Gastroesophageal sphincter (tissue), 4 donors: Measurements from ENCODE around the gene CCRL2. TPM values are rescaled to one million over a fixed set of nuclear protein-coding genes. Genes with fewer than 3 reads are reported as not detected.

Source experiments
- ATAC-seq: fragments of 150-250 bp; one replicate; pipeline ENCODE4 v1.9.1; 2016; ENCODE audit warnings: mild to moderate bottlenecking, moderate library complexity
- H3K27ac ChIP-seq, 4 donors: fragments of 200-600 bp; sonication (generic) in 3 of 4; 1 replicate in 3 of 4; 2 replicates in 1 of 4; pipeline ENCODE4 v1.5.1; 2016 to 2019
- H3K27me3 ChIP-seq: fragments of 200-600 bp; sonication (generic); one replicate; pipeline ENCODE4 v1.5.1; 2019
- H3K36me3 ChIP-seq, 2 donors: fragments of 200-600 bp; sonication (generic); one replicate each; pipeline ENCODE4 v1.5.1; 2019; ENCODE audit warnings: control low read depth in 1 of 2
- H3K4me1 ChIP-seq, 3 donors: fragments of 200-600 bp; sonication (generic); 1 replicate in 2 of 3; 2 replicates in 1 of 3; pipeline ENCODE4 v1.5.1; 2016 to 2019; ENCODE audit warnings: control low read depth in 2 of 3
- H3K4me3 ChIP-seq, 2 donors: fragments of 200-600 bp; sonication (generic); one replicate each; pipeline ENCODE4 v1.5.1; 2019; ENCODE audit warnings: mild to moderate bottlenecking in 1 of 2, moderate library complexity in 1 of 2
- H3K9me3 ChIP-seq, 3 donors: fragments of 200-600 bp; sonication (generic); one replicate each; pipeline ENCODE4 v1.5.1; 2017 to 2019; ENCODE audit warnings: control low read depth in 2 of 3
- EP300 ChIP-seq: sonication (generic); formaldehyde crosslinking; IDR thresholded peaks from one replicate; pipeline ENCODE4 v1.6.1; 2017; ENCODE audit warnings: antibody characterized with exemption, mild to moderate bottlenecking
- POLR2A ChIP-seq, 2 donors: fragments of 450-650 bp; IDR thresholded peaks; one replicate each; pipeline ENCODE4 v1.6.1; 2017; ENCODE audit warnings: antibody characterized with exemption in 2 of 2, mild to moderate bottlenecking in 2 of 2, moderate library complexity in 1 of 2
- POLR2AphosphoS5 ChIP-seq: sonication (generic); formaldehyde crosslinking; IDR thresholded peaks from one replicate; pipeline ENCODE4 v1.6.1; 2017; ENCODE audit warnings: antibody characterized with exemption
- WGBS, 2 donors: methylation state at CpG; one replicate each; pipeline ENCODE4 v1.1.5; 2018; ENCODE audit warnings: low coverage in 1 of 2; 5-methylcytosine and 5-hydroxymethylcytosine counted together
- total RNA-seq, 4 donors: library from RNA; depleted of rRNA; stranded (reverse); fragments of >200 nt; gene quantifications; one replicate each; pipeline ENCODE4 v1.1.0, GENCODE V29; 2016
- TF ChIP-seq, protein P1 (sequence below), 4 experiments: fragments of 200-600 bp in 2 of 4; fragments of 450-650 bp in 2 of 4; sonication (generic) in 1 of 4; IDR thresholded peaks; one replicate each; pipeline ENCODE4 v1.5.1; 2017 to 2019; ENCODE audit warnings: antibody characterized with exemption in 4 of 4, mild to moderate bottlenecking in 2 of 4, moderate library complexity in 2 of 4

Gene CCRL2
- total RNA-seq, 4 donors from 2014 or later, result 0.89 to 15.8 (median 1.9) TPM

DNA sequence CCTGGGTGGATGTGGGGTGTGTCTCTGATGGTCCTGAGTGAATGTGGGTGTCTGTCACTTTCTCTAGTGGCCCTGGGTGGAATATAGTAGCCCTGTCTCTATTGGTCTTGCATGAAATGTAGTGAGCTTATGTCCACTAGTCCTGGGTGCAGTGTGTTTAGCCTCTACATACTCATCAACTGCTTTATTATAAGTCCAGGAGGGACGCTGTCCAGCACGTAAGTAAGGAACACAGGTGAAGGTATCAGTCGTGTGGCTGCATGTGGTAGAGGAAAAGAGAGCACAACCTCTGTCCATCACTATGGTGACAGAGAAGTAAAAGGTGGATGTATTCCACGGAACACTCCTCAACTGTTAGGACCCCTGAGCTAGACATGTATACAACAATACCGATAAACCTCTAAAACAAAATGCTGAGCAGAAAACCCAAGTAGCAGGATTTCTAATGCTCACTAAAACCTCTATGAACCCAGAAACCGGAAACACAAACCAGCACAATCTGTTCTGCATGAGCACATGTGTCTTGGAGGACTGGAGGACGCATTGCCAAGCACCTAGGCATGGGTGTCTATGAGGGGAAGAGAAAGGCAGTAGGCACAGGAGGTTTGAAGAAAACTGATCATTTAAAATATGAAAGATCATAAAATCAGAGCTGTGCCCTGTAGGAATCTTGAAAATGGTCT lies 46.6 kb downstream of the CCRL2 start:
- no peak for ATAC-seq
- TF ChIP-seq, protein P1, sequence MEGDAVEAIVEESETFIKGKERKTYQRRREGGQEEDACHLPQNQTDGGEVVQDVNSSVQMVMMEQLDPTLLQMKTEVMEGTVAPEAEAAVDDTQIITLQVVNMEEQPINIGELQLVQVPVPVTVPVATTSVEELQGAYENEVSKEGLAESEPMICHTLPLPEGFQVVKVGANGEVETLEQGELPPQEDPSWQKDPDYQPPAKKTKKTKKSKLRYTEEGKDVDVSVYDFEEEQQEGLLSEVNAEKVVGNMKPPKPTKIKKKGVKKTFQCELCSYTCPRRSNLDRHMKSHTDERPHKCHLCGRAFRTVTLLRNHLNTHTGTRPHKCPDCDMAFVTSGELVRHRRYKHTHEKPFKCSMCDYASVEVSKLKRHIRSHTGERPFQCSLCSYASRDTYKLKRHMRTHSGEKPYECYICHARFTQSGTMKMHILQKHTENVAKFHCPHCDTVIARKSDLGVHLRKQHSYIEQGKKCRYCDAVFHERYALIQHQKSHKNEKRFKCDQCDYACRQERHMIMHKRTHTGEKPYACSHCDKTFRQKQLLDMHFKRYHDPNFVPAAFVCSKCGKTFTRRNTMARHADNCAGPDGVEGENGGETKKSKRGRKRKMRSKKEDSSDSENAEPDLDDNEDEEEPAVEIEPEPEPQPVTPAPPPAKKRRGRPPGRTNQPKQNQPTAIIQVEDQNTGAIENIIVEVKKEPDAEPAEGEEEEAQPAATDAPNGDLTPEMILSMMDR (IDR thresholded peaks at IDR 0.05), result no peak
- TF ChIP-seq EP300 (no peak), POLR2A (IDR thresholded peaks at IDR 0.05) (no peak), POLR2AphosphoS5 (no peak)
- peaks cover 17% of the 10 kb centered on the region for H3K27me3 ChIP-seq
- H3K4me1 ChIP-seq, result no peaks in the 10 kb centered on the region
- H3K4me3 ChIP-seq, result no peak overlapping the region
- no peaks in the 10 kb centered on the region for H3K9me3 ChIP-seq
- no peaks in the 10 kb centered on the region for H3K36me3 ChIP-seq
- H3K27ac ChIP-seq, result no peak overlapping the region
- 74 to 79% methylated on average over 2 to 3 of the region's 7 CpGs for WGBS, 2 donors

DNA sequence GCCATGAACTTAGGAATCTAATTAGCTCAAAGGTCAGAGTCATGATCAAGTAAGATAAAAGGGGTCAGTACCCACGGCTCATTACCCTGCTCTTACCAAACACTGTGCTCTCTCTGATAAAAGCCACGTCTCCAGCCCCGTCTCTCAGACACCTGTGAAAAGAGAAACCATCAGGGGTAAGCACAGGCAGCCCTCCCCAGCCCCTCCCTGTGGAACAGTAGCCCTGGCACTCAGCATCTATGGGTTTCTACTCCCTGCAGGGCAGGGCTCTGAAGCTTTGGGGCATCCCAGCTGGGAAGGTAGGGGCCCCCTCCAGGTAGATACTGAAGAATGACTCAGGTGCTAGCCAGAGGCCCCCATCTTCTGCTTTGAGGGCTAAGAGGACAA lies 47.1 kb downstream of the CCRL2 start:
- no peaks in the 10 kb centered on the region for H3K4me1 ChIP-seq
- no peak overlapping the region for H3K4me3 ChIP-seq
- TF ChIP-seq POLR2A (IDR thresholded peaks at IDR 0.05) (no peak), EP300 (no peak), POLR2AphosphoS5 (no peak)
- TF ChIP-seq, protein P1 (IDR thresholded peaks at IDR 0.05), result no peak
- ATAC-seq, result no peak
- peaks cover 13% of the 10 kb centered on the region for H3K27me3 ChIP-seq
- 27 to 55% methylated on average over 2 of the region's 3 CpGs for WGBS, 2 donors
- H3K27ac ChIP-seq, result no peak overlapping the region
- H3K36me3 ChIP-seq, result no peaks in the 10 kb centered on the region
- H3K9me3 ChIP-seq, result no peaks in the 10 kb centered on the region

DNA sequence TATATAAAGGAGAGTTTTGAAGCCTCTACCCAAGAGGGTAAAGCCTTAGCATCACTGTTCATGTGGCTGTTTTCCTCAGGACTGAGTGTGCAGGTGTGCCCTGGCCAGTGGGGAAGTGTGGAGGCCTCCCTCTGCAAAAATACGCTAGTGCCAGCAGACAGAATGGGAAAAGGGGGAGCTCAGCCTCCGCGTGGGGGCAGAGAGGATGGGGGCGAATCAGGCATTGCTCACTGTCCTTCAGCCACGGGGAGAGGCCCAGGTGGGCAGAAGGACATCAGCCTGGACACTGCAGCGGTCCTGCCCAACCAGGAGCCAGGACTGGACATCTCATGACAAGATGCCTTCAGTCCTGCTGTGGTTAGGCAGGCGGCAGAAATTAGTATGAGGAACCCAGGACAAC lies 47.5 kb downstream of the CCRL2 start:
- no peaks in the 10 kb centered on the region for H3K4me1 ChIP-seq
- no peaks in the 10 kb centered on the region for H3K36me3 ChIP-seq
- TF ChIP-seq POLR2AphosphoS5 (no peak), POLR2A (IDR thresholded peaks at IDR 0.05) (no peak), EP300 (no peak)
- TF ChIP-seq, protein P1 (IDR thresholded peaks at IDR 0.05), result no peak
- no peak overlapping the region for H3K27ac ChIP-seq
- H3K4me3 ChIP-seq, result no peak overlapping the region
- no peaks in the 10 kb centered on the region for H3K9me3 ChIP-seq
- ATAC-seq, result no peak
- H3K27me3 ChIP-seq, result peaks cover 13% of the 10 kb centered on the region
- 100% methylated on average over 1 of the region's 7 CpGs; no CpG with 5 or more reads in 1 of the 2 donors for WGBS, 2 donors

DNA sequence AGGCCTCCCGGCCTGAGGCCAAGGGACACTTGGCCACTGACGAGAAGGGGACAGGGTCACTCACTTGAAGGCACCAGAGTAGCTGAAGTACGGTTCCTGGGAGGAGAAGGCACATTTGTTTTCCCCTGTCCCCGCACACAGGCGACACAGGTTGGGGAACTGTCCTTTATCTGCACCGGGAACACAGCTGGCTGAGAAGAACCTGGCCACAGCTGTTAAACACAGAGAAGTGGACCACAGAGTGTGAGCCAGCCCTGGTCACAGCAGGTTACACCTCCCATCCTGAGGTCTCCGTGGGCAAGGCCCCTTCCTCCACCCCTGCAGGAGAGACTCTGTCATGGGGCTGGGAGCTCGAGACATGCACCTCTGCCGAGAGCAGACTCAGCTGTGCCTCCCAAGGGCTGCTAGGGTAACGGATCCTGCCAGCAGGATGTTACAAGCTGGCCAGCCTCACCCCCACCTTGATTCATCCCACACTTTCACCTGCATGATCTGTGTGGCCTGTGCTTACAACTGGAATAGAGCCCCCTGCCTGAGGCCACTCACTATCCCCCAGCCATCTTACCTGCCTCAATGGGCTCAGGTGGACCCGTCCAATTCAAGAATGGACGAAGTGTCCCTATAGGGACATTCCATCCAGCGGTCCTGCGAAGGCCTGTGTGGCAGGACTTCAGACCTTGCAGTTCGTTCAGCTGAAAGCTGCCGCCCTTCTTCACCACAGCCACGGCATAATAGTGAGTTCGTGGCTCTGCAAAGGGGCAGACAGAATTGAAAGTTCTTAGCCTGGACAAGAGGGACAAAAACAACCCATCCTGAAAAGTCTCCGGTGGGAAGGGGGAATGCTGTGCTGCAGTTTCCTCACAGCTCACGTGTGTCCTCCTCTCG lies 48.4 kb downstream of the CCRL2 start:
- H3K9me3 ChIP-seq, result no peaks in the 10 kb centered on the region
- ATAC-seq, result no peak
- no peak overlapping the region for H3K27ac ChIP-seq
- 55 to 90% methylated on average over 6 to 8 of the region's 21 CpGs for WGBS, 2 donors
- peaks cover 10% of the 10 kb centered on the region for H3K27me3 ChIP-seq
- H3K4me1 ChIP-seq, result no peaks in the 10 kb centered on the region
- TF ChIP-seq POLR2A (IDR thresholded peaks at IDR 0.05), result no peak
- TF ChIP-seq EP300, result no peak
- TF ChIP-seq POLR2AphosphoS5, result no peak
- TF ChIP-seq, protein P1 (IDR thresholded peaks at IDR 0.05), result no peak
- H3K4me3 ChIP-seq, result no peak overlapping the region
- H3K36me3 ChIP-seq, result no peaks in the 10 kb centered on the region
